Spinal cord (tissue), 10 donors: ENCODE data around the gene C2orf49. TPM values are rescaled to one million over a fixed set of nuclear protein-coding genes. Genes with fewer than 3 reads are reported as not detected.
A peak's percentile ranks its signal among the peaks of the same experiment; 100 is the strongest.

Source experiments
- DNase-seq, 6 donors: peaks; one replicate each; pipeline versions ENCODE4 v3.0.0 to v3.0.0-alpha.2; 2013 to 2015; ENCODE audit warnings: low spot score in 6 of 6, low read depth in 4 of 6
- H3K27ac ChIP-seq: one replicate; pipeline ENCODE4 v1.5.1; 2013; ENCODE audit warnings: low read depth, low read length, control low read depth
- H3K27me3 ChIP-seq: one replicate; pipeline ENCODE4 v1.6.1; 2013; ENCODE audit warnings: low read length; ENCODE audit not compliant: control insufficient read depth, insufficient read depth
- H3K36me3 ChIP-seq: one replicate; pipeline ENCODE4 v1.6.1; 2013; ENCODE audit warnings: low read length; ENCODE audit not compliant: control insufficient read depth, insufficient read depth
- H3K4me1 ChIP-seq: one replicate; pipeline ENCODE4 v1.6.1; 2013; ENCODE audit warnings: low read length; ENCODE audit not compliant: control insufficient read depth, insufficient read depth
- H3K4me3 ChIP-seq: one replicate; pipeline ENCODE4 v1.5.1; 2013; ENCODE audit warnings: low read depth, low read length, control low read depth
- H3K9me3 ChIP-seq: one replicate; pipeline ENCODE4 v1.6.1; 2013; ENCODE audit warnings: low read length; ENCODE audit not compliant: control insufficient read depth, insufficient read depth
- WGBS: methylation state at CpG from one replicate; pipeline ENCODE4 v1.1.5; 2013; ENCODE audit warnings: missing lambda C conversion rate; ENCODE audit not compliant: insufficient coverage; 5-methylcytosine and 5-hydroxymethylcytosine counted together
- polyA plus RNA-seq, 2 donors: library from polyadenylated mRNA; unstranded; fragments of 120-200 nt; gene quantifications; one replicate each; pipeline ENCODE4 v1.2.1, GENCODE V29; 2013; ENCODE audit not compliant: insufficient read length in 2 of 2
- total RNA-seq, 2 donors: library from RNA; depleted of rRNA in 1 of 2; stranded (reverse); fragments of 120-200 nt in 1 of 2; fragments of >200 nt in 1 of 2; gene quantifications; one replicate each; pipeline versions ENCODE4 v1.2.3 to v1.2.4, GENCODE V29; 2013 to 2014
- donor health status: healthy.

The C2orf49 gene
- total and polyA plus RNA-seq, 4 donors: 22.2 to 27.5 (median 22.7) TPM

DNA sequence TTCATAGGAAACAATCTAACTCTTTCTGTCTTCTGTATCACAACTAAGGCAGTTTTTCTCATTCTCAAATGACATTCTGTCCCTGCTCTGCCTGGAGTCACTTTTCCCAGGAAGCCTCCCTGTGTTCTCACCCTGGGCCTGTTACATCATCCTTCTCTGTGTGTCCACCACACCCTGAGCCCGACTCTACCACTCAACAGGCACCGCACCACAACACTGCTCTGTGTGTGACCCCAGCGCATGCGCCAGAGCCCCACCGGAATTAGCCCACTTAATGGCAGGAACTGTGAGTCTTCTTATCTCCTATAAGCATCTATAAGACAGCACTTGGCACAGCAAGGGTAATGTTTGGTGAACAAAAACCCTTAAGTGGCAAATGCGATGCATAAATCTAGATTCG lies 40.1 kb upstream of the C2orf49 start:
- Histone ChIP-seq H3K4me1 (peaks cover 3% of the 10 kb centered on the region), H3K4me3 (no peak overlapping the region), H3K36me3 (peaks cover 11% of the 10 kb centered on the region), H3K27me3 (no peaks in the 10 kb centered on the region), H3K9me3 (no peaks in the 10 kb centered on the region), H3K27ac (no peak overlapping the region)
- DNase-seq: no peak
- 94% methylated on average over 4 of the region's 7 CpGs for WGBS

DNA sequence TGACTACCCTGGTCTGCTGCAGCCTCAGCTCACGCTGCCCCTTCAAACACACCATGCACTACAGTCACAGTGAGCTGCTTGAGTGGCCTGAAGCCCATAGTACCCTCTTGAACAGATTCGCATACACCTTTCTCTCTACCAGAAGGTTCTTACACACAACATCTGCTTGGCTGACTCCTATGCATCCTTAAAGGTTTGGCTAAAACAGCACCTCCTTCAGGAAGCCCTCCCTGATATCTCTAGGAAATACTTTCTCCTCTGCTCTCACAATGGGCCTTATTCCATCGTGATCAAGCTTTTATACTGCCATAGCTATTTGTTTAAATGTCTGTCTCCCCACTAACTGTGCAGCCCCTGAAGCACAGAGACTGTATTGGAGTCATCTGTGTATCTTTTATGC lies 39.3 kb upstream of the C2orf49 start:
- Histone ChIP-seq H3K4me1 (peaks cover 3% of the 10 kb centered on the region), H3K36me3 (peaks cover 11% of the 10 kb centered on the region), H3K9me3 (no peaks in the 10 kb centered on the region), H3K27me3 (no peaks in the 10 kb centered on the region), H3K4me3 (no peak overlapping the region), H3K27ac (no peak overlapping the region)
- WGBS: 93% methylated on average over 2 of the region's 3 CpGs
- DNase-seq: no peak

DNA sequence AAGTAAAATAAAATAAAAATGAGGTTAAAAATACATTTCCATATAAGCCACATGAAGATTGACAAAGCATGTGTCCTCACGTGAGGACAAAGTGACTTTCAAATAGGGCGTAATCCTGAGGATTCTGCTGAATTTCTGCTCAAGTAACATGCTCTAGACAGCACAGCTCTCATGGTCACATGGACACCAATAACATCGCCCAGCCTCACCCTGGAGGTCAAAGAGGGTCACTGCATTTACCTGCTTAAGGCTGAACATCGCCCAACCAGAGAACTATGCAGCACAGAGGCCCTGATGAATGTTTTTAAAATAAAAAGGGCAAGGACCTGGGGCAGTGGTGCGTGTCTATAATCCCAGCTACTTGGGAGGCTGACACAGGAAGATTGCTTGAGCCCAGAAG lies 38.0 kb upstream of the C2orf49 start:
- Histone ChIP-seq H3K27ac (no peak overlapping the region), H3K9me3 (no peaks in the 10 kb centered on the region), H3K4me1 (peaks cover 3% of the 10 kb centered on the region), H3K4me3 (no peak overlapping the region), H3K36me3 (peaks cover 11% of the 10 kb centered on the region), H3K27me3 (no peaks in the 10 kb centered on the region)
- 93% methylated on average over 4 of the region's 5 CpGs for WGBS
- DNase-seq: no peak

DNA sequence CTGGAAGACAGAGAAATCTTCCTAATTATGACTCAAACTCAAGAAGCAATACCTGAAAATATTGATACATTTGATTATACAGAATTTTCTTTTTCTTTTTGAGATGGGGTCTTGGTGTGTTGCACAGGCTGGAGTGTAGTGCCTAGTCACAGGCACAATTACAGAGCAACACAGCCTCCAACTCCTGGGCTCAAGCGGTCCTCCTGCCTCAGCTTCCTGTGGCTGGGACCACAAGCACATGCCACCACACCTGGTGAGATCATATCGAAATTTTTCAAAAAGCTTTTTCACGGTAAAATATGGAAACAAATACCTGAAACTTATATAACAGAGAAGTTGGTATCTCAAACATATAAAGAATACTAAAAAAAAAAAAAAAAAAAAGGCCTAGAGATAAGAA lies 35.7 kb upstream of the C2orf49 start:
- no peak overlapping the region for H3K4me3 ChIP-seq
- no peak for DNase-seq
- no peaks in the 10 kb centered on the region for H3K9me3 ChIP-seq
- no CpG with 5 or more reads among the region's 3 CpGs for WGBS
- H3K36me3 ChIP-seq: peaks cover 18% of the 10 kb centered on the region
- no peak overlapping the region for H3K27ac ChIP-seq
- H3K4me1 ChIP-seq: no peaks in the 10 kb centered on the region
- no peaks in the 10 kb centered on the region for H3K27me3 ChIP-seq

DNA sequence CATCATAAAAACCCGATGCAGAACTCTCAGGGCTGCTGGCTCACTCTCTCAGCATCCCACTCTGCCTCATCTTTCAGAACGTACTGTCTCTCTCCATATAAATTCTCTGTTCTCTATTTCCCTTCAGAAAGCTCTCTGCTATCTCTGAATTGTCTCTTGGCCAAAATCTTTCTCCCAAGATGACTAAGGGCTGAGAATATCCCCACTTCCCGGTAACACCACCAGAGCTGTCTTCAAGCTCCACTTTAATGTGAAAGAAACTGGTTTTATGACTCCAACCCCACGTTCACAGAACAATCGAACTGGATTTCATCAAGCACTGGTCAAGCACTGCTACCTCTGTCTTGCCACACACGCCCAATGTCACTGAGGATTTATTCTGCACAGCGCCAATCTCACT lies 30.2 kb upstream of the C2orf49 start:
- 86% methylated on average over 7 of the region's 7 CpGs for WGBS
- H3K27ac ChIP-seq: no peak overlapping the region

DNA sequence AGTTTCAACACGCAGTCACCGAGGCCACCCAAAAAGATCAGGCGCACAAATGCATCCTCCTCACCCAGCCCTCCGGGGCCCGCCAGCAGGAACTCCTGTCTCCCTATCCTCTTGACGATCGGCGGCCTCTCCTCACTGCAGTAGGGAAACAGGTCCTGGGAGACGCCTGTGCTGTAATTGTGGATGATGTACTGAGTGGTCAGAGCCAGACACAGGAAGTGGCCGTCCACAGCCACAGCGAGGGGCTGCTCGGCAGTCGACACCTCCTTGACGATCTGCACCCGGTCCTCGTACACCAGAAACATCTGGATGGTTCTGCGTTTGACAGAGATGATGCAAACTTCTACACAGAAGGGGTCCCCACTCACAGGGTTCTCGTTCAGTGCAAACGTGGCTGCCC lies 29.8 kb upstream of the C2orf49 start:
- Histone ChIP-seq H3K27ac (no peak overlapping the region), H3K4me3 (no peak overlapping the region), H3K4me1 (peaks cover 7% of the 10 kb centered on the region), H3K27me3 (no peaks in the 10 kb centered on the region), H3K36me3 (peaks cover 24% of the 10 kb centered on the region), H3K9me3 (no peaks in the 10 kb centered on the region)
- DNase-seq: no peak
- WGBS: 92% methylated on average over 15 of the region's 19 CpGs

More for the DNA sequence above, 30.2 kb upstream of the C2orf49 start:
- Histone ChIP-seq H3K9me3 (no peaks in the 10 kb centered on the region), H3K4me3 (no peak overlapping the region), H3K27me3 (no peaks in the 10 kb centered on the region), H3K4me1 (peaks cover 7% of the 10 kb centered on the region), H3K36me3 (peaks cover 24% of the 10 kb centered on the region)
- DNase-seq: no peak

DNA sequence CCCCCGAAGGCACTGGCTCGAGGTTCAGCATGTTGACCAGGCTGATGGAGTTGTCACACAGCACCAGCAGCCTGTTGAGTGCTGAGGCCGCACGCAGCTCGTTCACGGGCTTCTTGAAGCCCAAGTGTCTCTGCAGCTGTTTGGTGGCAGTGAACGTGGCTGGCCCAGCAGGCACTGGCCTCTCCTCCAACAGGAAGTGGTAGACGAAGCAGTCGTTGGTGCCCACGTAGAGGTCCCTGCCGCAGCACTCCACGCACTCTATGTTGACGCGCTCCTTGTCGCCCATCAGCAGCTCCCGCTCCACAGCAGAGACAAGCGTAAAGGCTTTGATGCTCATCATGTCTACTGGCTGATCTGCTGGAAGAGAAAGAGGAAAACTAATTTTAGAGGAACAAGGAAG lies 29.4 kb upstream of the C2orf49 start:
- no peak for DNase-seq
- H3K27ac ChIP-seq: no peak overlapping the region
- peaks cover 7% of the 10 kb centered on the region for H3K4me1 ChIP-seq
- WGBS: 93% methylated on average over 15 of the region's 17 CpGs
- no peaks in the 10 kb centered on the region for H3K27me3 ChIP-seq
- H3K9me3 ChIP-seq: no peaks in the 10 kb centered on the region
- peaks cover 24% of the 10 kb centered on the region for H3K36me3 ChIP-seq
- H3K4me3 ChIP-seq: no peak overlapping the region

DNA sequence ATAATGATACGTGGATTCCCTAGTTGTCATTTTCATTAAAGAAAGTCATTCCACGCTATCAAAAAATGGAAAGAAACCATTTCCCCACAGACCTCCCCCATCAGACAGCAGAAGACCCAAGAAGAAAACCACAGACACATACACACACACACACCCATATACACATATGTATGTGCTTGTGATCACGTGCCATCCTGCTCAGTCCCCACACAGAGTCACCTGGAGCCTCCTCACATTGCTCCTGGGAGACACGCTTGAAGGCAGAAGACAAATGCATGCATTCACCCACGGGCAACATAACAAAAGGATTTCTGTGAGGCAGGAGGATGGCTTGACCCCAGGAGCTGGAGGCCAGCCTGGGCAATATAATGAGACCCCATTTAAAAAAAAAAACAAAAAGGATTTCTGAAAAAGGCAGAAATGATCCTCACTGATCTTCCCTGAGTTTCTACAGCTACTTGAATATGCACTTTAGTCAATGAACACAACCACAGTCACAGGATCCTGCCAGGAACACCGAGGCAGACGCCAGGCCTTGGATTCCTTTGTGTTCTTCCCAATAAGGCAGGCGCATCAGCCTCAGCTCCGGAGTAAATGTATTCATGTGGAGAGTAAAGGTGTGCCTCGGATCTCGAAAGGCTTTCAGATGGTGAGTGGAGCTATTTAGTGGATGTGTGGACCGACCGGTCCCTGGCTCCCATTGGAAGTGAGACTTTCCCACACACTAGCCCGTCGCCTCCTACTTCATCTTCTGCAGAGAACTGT lies 28.8 kb upstream of the C2orf49 start:
- Histone ChIP-seq H3K4me1 (peaks cover 7% of the 10 kb centered on the region), H3K27me3 (no peaks in the 10 kb centered on the region), H3K27ac (no peak overlapping the region), H3K4me3 (no peak overlapping the region), H3K9me3 (no peaks in the 10 kb centered on the region), H3K36me3 (peaks cover 24% of the 10 kb centered on the region)
- DNase-seq: no peak
- 74% methylated on average over 3 of the region's 15 CpGs for WGBS

DNA sequence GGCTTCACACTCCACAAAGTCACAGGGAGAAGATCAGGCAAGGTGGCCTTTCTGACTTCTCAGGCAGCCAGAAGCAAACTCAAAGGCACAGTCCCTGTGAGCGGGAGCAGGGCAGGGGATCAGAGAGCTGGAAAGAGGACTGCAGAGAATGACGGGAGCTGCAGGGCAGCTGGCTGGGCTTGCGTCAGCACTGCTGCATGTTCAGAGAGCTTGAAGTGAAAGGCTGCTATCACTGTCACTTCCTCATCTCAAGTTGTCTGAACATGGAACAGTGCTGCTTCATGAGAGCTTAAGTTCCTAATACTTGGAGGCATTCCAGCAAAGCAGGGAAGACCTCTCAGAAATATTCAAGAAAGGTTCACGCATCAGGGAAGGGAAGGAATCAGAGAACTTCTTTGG lies 28.2 kb upstream of the C2orf49 start:
- Histone ChIP-seq H3K36me3 (peaks cover 24% of the 10 kb centered on the region), H3K4me1 (peaks cover 7% of the 10 kb centered on the region), H3K9me3 (no peaks in the 10 kb centered on the region), H3K27me3 (no peaks in the 10 kb centered on the region), H3K27ac (no peak overlapping the region), H3K4me3 (no peak overlapping the region)
- 55% methylated on average over 3 of the region's 4 CpGs for WGBS
- peak in 1 of 6 donors; percentile 29 for DNase-seq

DNA sequence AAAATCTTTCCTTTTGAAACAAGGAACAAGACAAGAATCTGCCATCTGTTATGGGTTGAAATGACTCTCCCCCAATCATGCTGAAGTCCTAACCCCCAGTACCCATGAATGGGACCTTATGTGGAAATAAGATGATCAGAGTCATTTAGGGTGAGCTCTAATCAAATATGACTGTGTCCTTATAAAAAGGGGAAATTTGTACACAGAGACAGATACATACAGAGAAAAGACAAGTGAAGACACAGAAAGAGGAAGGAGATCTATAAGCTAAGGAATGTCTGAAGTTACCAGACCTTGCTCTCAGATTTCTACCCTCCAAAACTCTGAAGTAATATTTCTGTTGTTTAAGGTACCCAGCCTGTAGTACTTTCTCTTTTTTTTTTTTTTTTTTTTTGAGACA lies 23.5 kb upstream of the C2orf49 start:
- Histone ChIP-seq H3K36me3 (no peaks in the 10 kb centered on the region), H3K27me3 (no peaks in the 10 kb centered on the region), H3K4me3 (no peak overlapping the region), H3K4me1 (peaks cover 3% of the 10 kb centered on the region), H3K9me3 (no peaks in the 10 kb centered on the region), H3K27ac (no peak overlapping the region)
- no peak for DNase-seq
